Occipital lobe (tissue), 2 donors: ENCODE results near the gene ABCB9. TPM values are rescaled to one million over a fixed set of nuclear protein-coding genes. Genes with fewer than 3 reads are reported as not detected.

Experiments
- DNase-seq: peaks from one replicate; lab custom pipeline; 2025; lab: John Stamatoyannopoulos, UW
- total RNA-seq: library from RNA; depleted of rRNA; stranded (reverse); fragments of >200 nt; gene quantifications from one replicate; pipeline ENCODE4 v1.2.3, GENCODE V29; 2014

ABCB9 gene
- total RNA-seq, 1 donor from 2014 or later = 21.2 TPM

- no peak for DNase-seq
Observed at GRCh38 chr12:122994781-122995502, 28.7 kb upstream of the ABCB9 start.

- DNase-seq = no peak
Observed at GRCh38 chr12:122994140-122994675, 27.9 kb upstream of the ABCB9 start.

DNA sequence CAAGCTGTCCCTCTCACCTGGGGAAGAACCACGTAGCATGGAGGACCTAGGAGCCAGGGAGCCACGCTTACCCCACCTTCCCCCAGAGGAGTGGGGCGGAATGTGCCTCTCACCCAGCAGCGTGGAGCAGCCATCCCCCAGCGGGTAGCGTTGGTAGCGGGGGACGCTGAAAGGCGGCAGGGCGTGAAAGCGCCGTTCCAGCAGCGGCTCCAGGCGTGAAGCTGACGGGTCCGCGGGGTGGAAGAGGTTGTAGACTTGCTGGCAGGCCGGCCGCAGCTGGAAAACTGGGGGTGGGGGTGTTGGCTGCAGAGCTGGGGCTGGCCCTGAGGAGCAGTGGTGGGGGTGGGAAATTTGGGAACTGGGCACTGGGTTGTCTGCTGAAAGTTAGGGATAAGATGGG is 26.1 kb upstream of the ABCB9 start:
- no peak for DNase-seq

- no peak for DNase-seq
Observed at GRCh38 chr12:122991623-122992275, 25.5 kb upstream of the ABCB9 start.

- no peak for DNase-seq
Observed at GRCh38 chr12:122990961-122991622, 24.8 kb upstream of the ABCB9 start.

DNA sequence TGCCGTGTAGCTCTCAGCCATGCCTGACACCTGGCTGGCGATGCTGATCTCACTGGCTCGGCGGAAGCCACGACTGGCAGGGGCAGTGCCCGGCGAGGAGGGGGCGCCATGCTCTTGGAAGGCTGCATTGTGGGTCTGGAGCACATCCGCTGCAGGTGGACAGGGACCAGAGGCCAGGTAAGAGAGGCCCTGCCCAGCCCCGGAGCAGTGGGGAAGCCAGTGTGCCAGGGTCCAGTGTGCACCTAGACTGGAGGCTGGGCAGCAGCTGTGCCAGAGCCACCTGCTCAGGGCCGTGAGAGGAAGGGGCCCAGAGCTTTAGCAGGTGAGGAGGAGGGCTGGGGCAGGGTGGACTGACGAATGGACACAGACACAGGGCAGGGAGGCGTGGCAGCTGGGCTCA is 24.3 kb upstream of the ABCB9 start:
- no peak for DNase-seq

GRCh38 chr12:122989874-122990419 is 23.7 kb upstream of the ABCB9 start:
- no peak for DNase-seq

GRCh38 chr12:122989225-122989839 is 23.1 kb upstream of the ABCB9 start:
- no peak for DNase-seq

GRCh38 chr12:122988612-122989212 is 22.4 kb upstream of the ABCB9 start:
- no peak for DNase-seq

GRCh38 chr12:122988036-122988435 is 21.8 kb upstream of the ABCB9 start:
- DNase-seq = no peak

GRCh38 chr12:122987086-122987951 is 21.1 kb upstream of the ABCB9 start:
- no peak for DNase-seq

DNA sequence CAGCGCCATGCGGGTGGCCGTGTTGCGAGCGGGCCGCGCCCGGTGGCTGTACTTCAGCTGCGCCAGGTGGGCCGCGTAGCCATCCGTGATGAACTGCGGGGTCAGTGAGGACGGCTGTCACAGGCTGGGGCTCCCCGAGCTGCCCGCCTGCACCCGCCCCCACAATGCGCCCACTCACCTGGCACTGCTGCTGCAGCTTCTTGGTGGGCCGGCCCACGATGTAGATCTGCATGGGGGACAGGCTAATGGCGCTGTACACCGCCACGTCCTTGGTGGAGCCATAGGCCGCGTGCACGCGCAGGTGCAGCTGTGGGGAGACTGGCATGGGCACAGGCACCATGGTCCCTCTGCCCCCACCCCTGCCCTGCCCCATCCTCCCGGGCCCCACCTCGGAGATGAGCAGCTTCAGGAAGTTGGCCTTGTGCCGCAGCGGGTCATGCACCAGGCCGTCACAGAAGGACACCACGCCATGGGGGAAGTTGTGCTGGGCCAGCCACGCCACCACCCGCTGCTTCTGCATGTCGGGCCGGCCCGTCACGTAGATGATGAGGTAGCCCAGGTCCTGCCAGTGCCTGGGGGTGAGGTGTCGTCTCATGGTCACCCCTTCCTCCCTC is 20.1 kb upstream of the ABCB9 start:
- DNase-seq = no peak

GRCh38 chr12:122985338-122986257 is 19.3 kb upstream of the ABCB9 start:
- DNase-seq = no peak

DNA sequence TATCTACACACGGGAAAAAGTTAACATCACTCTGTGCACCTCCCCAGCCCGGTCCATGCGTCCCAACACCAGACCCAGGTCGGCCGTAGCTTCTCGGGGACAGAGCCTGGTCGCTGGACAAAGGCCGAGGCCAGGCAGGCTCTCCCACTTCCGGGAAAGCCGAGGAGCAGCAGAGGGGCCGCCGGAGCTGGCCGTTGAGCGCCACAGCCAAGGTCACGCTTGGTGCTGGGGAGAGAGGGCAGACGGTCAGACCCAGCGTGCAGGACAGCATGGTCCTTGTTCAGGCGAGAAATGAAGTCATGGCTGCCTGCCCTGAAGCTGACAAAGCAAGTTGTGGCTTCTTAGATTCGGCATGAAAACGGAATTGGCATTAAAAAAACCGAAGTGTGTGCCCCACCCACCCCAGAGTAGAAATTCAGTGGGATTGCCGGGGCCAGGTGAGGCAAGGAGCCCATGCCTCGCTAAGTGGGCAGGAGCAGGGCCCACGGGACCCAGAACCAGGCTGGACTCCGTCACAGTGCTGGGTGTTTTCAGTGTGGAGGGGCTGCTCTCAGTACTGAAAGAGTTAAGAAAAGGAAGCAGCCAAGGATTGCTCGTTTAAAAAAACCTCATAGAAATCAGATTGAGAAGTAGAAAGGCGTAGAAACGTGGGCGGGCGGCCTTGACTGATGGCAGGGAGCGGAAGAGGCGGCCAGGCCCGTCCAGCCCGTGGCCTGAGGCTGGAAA is 18.5 kb upstream of the ABCB9 start:
- DNase-seq = no peak

DNA sequence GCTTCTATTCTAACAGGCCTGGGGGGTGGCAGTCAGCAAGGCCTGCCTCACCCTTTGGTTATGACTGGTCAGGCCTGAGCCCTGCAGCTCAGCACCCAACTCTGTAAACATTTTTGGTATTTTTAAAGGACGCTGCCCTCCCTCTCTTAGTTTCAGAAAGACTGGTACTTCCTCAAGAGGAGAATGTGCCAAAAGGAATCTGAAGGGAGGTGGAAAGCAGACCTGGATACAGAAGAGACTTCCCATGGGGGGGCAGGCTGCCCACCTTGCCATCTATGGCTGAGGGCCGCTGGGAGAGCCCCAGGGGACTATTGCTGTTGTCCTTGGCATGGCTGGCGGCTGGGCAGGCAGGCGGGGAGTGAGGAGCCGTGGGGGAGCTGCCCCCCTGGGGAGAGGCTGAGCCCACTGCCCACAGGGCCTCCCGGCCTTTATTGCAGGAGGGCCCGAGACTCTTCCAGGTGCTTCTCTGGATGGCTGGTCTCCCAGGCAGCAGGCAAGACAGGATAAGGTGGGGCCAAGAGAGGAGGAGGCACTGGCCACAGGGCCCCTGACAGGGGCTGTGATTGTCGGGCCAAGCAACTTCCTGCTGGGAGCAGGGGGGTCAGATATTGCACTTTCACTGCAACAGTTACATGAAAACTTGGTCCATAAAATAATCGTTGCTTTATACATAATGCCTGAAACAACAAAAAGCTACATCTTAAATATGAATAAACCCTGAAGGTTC is 17.7 kb upstream of the ABCB9 start:
- DNase-seq = no peak

DNA sequence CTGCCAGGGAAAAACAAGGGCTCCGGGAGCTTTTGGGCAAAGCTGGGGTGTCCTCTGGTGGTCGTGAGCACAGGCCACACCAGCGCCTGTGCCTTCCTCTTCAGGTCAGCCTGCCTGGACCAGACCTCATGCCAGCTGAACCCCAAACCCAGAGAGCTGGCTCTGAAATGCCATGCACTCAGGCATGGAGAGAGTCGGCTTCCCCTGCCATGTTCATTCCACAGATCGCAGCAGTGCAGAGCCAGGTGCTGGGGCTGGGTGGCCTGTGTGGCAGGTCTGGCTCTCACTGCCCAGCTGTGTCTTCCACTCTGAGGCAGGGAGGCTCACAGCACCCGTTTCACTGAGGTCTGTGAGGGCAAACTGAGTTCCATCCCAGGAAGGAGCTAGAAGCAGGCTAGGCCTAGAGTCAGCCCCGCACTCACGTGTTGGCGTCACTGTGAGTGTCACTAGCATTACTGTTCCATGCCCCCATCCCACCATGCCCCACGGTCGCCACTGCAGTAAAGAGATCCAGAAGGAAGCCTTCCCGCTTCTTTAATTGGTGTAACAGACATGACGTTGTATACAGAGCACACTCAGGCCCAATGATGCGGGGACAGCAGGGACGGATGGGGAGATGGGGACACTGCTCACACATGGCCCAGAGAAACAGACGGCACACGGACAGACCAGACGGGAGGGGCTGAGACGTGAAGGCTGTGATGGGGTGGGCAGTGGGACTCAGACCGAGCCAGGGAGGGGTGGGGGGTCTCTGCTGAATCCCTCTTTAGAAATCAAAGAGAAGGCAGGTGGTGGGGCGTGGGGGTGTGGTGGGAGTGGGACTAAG is 16.9 kb upstream of the ABCB9 start:
- DNase-seq = peak; percentile 27

DNA sequence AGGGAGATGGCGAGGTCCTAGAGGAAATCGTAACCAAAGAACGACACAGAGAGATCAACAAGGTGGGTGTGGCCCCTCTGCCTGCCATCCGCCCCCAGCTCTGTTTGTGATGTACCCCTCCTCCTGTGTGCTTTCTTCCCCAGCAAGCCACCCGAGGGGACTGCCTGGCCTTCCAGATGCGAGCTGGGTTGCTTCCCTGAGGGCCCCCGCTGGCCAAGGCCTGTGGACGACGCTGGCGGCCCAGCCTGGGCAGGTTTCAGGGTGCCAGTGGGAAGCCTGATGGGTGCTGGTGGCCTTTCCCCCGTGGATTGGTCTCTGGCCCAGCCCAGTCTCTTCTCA is 16.2 kb upstream of the ABCB9 start:
- no peak for DNase-seq
